Activated CD8-positive, alpha-beta memory T cell treated with anti-CD3 and anti-CD28 coated beads, Interleukin-2, amount 50 U/mL, for 24 hours (primary cell): ENCODE measurements around the gene RUVBL2.
A peak's percentile ranks its signal among the peaks of the same experiment; 100 is the strongest.

Source experiments
- DNase-seq: peaks from one replicate; pipeline ENCODE4 v3.0.0-alpha.2; 2020; ENCODE audit errors: extremely low read depth

Gene RUVBL2

DNA sequence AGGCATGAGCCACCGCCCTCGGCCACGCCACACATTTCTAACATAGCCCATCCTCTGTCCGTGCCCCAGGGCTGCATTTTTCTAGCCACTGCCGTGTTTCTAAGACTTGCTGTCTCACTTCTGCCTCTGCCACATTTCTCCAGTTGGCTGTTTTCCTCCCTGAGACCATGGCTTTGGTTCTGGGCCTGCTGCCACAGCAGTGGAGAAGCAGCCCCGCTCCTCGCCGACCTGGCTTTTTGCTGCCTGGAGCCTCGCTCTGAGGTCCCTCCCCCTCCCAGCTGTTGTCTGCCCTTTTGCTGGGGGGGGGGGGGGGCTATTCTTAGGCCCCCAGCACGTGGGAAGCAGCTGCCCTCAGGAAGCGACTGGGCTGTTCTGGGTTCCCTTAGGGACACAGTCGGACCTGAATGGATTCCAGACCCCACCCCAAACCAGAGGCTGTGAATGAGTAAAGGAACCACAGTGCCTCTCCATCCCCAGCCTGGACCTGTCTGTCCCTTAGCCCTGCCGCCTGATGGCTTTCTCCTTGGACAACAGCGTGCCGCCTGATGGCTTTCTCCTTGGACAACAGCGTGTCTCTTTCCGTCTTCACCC lies 3.9 kb upstream of the RUVBL2 start:
- no peak for DNase-seq

DNA sequence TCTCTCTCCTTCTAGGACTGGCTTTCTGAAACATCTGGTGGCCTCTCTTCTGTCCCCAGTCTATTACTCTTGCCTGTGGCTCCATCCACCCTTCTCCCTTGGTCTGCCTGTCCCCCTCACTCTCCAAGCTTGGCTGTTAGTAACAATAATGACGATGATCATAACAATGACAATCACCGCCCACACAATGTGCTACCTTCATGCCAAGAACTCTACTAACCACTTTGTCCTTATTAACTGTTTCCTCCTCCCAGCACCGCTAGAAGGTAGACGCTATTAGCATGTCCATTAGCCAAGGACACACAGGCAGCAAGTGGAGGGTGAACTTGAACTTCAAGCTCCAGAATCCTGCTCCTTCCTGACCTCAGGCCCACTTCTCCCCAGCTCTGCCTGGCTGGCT lies 3.3 kb upstream of the RUVBL2 start:
- no peak for DNase-seq

DNA sequence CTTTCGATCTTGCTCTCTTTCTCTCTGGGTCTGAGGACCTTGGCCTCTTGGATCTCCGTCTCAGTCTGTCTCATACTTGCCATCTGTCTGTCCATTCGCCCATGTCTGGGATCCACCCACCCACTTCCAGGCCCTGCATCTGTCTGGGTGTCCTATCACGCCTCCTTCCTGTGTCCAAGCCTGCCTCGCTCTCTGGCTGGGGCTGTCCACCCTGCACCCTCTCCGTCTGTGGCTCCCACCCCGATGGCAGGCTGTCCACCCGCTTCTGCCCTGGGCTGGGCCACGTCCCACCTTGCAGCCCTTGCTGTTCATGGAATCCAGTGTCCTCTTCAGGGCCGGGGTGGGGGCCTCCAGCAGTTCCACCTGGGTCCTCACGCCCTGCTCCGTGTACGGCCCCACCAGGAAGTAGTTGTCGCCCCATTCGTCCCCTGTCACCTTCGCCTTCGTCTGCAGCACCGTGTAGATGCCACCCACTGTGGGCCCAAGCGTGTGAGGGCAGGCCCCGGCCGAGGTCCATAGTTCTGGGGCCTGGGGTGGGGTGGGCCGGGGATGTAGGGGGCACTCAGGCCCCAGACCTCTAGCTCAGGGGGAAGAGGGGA lies 2.6 kb upstream of the RUVBL2 start:
- DNase-seq: no peak

DNA sequence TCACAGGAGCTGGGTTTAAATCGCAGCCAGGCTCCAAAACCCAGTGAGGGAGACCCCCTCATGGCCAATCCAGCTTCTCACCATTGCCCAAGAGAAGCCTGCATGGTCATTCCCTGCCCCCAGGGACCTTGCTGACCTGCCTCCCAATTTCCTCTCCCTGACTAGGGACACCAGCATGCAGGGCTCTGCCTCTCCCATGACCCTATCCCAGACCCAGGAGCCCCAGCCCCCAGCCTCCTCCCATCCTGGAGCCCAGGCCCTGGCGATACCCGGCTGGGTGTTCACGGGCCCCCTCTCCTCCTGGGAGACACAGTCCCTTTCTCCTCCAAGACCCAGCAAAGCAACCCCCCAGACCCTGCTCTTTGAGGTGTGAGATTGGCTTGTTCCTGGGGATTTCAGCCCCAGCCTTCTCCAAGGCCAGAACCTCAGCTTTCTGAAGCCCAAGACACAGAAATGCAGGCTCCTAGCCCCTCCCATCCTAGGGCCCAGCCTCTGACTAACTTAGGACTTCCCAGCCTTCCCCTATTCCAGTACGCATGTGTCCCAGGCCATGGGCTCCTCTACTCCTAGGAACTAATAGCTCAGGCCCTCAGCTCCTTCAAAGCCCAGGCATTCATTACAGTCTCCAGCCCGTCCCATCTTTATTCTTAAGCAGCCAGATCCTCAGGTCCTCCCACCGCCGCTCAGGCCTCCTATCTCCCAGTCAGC lies 1.7 kb upstream of the RUVBL2 start:
- no peak for DNase-seq

DNA sequence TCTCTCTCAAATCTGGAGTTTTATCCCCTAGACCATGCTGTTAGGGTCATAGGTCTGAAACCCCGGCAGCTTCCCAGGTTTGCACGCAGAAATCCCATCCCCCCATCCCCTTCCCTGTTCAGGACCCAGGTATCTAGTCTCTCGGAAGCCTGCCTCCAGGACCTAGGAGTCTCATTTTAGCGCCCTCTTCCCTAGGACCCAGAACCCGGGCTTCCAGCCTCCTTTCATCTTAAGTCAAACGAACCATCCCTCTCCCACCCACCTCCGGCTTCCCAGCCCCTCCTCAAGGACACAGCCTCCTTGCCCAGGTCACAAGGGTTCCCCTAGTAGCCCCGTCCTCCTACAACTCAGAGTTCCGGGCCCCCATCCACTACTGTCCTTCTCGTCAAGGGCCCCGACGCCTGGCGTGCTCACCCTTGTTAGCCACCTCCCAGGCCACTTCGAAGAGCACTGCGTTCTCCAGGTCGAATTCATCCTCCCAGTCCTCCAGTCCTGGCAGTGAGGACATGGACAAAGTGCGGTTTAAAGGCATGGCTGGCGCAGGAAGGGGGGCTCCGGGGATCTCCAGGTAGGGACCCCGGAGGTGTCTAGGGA lies 1.0 kb upstream of the RUVBL2 start:
- DNase-seq: no peak

DNA sequence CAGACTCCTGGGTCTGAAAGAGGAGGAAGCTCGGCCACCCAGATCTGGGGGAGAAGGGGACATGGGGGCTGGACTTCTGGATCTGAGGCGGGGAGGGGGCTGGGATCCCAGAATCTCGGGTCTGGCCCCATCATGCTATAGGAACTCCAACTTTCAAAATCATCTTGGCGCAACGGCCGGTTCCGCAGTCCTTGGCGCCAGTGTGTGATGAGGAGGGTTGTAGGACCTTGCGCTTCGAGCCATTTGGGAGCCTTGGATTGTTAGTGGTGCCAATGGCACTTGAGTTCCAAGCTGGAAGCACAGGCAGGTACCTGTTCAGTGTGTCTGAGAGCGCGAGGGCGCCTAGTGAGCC lies 324 bp downstream of the RUVBL2 start:
- no peak for DNase-seq

DNA sequence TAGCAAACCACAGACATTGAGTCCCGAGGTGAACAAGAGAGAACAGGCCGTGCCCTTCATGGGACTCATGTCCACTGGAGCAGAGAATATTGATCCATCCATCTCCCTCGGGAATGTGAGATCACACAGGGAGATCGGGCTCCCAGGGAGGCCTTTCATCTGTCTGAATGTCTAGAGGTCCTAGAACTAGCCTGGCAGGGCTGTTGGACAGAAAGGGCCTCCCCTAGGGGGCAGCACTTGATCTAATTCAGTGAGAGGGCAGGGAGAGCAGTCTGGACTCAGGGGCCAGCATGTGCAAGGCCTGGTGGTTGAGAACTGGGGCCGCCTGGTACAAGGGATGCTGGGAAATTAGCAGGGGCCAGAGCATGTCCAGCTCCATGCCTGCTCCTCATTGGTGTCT lies 4.3 kb downstream of the RUVBL2 start:
- DNase-seq: no peak

DNA sequence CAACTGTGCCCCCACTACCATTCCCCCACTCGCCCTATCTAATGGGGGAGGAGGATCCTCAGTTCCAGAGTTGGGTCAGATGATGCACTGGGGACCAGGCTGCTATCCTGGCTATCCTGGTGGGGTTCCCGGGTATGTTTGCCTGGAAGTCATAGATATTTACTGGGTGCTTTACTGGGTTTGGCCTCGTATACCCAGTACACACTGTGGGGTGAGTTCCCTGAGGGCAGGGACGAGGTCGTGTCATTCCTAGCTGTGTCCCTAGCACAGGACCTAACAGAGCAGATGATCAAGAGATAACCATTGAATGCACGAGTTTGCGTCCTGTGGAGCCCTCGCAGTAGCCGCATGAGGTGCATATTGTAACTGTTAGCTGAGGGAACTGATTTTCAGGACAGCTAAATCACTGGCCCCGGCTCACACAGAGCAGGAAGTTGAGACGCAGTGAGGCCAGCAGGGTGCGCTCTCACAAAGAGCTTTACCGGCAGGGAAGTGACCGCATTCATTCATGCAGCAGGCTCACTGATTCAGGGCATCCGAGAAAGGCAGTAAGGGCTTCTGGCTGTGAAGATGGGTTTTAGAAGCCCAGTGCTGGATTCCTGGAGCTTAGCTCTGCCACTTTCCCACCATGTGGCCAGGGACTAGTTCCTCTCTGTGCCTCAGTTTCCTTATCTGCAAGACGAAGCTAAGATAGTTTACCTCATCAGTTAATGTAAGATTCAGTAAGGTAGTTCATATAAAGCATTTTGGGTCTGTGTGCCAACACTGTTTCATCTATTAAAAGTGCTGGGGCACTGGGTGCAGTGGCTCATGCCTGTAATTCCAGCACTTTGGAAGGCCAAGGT lies 6.0 kb downstream of the RUVBL2 start:
- peak; percentile 45 for DNase-seq

DNA sequence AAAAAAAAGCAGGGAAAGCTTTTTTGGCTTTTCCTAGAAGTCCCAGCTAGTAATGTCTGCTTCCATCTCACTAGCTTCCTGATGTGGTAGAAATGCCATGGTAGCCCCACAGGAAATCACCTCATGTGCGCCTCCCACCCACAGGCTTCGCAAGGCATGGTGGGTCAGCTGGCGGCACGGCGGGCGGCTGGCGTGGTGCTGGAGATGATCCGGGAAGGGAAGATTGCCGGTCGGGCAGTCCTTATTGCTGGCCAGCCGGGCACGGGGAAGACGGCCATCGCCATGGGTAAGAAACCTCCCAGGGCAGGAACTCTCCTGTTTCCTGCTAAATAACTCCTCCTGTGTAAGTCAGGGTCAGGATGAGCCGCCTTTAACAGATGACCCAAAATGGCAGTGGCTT lies 10.4 kb downstream of the RUVBL2 start:
- no peak for DNase-seq

DNA sequence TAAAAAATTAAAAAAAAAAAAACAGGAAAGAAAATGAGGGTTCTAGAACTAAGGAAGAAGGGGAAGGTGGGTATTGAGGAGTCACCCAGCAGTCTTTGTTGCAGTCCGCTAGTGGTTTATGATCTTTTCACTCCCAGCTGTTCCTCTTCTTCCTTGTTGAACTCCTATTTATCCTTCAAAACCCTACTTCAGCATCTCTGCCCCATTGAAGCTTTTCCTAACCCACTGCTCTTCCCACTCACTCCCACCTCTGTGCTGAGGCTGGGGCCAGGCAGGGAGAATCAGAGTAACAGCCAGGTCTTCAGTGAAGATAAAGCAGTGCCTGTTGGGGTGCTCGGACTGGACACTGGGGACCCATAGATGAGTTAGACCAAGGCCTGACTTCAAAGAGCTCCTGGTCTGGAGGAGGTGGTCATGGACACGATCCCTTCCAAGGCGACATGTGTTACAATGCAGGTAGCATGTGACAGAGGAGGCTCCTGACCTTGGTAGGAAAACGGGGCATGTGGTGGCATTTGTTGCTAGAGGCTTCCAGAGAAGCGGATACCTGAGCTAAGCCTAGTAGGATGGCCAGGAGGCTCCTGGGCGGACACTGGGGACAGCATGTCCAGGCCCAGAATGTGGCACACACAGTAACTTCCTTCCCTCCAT lies 11.4 kb downstream of the RUVBL2 start:
- DNase-seq: no peak

DNA sequence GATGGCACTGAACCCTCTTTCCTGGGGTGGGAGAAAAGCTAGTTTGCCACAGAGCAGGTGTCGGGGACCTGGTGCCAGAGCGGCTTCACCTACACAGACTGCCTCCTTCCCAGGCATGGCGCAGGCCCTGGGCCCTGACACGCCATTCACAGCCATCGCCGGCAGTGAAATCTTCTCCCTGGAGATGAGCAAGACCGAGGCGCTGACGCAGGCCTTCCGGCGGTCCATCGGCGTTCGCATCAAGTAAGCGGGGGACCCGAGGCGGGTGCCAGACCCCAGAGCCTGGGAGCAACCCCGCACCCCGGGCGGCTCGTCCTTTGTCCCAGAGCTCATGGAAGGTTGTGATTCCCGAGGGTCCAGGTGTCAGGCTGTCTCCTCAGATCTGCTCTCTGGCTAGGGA lies 13.2 kb downstream of the RUVBL2 start:
- no peak for DNase-seq

DNA sequence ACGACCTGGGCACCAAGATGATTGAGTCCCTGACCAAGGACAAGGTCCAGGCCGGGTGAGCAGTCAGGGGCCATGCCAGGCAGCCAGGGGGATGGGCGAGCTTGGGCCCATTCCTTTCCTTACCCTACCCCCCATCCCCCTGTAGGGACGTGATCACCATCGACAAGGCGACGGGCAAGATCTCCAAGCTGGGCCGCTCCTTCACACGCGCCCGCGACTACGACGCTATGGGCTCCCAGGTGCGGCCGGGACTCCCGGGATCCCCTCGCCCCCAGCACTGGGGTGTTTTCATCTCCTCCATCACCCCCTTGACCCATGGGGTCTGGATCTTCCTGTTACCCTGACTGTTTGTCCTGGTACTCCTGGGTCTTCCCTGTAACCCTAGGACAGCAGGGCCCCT lies 16.1 kb downstream of the RUVBL2 start:
- DNase-seq: no peak

DNA sequence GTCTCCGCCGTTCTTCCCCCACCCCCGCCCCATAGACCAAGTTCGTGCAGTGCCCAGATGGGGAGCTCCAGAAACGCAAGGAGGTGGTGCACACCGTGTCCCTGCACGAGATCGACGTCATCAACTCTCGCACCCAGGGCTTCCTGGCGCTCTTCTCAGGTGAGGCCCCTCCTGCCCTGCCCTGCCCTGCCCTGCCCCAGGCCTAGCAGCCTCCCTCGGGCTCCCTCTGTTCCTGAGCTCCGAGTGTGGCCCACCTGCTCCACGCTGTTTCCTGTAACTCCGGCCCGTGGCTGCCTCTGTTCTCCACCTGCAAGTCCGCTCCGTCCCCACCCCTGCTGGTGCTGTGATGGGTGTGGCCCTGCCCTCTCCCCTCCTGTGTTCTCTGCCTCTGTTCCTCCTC lies 16.8 kb downstream of the RUVBL2 start:
- no peak for DNase-seq

DNA sequence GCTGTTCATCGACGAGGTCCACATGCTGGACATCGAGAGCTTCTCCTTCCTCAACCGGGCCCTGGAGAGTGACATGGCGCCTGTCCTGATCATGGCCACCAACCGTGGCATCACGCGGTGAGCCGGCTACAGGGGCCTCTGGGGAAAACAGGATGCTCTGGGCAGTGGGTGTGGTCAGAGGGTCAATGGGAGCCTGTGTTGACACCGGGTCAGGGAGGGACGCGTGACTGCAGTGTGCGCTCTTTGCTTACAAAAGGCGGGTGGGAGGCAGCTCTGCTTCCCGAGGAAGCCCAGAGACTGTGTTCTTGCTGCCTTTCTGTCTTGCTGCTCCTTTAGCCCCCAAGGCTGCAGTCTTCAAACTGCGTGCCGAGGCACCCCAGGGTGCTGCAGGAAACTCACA lies 17.5 kb downstream of the RUVBL2 start:
- no peak for DNase-seq

DNA sequence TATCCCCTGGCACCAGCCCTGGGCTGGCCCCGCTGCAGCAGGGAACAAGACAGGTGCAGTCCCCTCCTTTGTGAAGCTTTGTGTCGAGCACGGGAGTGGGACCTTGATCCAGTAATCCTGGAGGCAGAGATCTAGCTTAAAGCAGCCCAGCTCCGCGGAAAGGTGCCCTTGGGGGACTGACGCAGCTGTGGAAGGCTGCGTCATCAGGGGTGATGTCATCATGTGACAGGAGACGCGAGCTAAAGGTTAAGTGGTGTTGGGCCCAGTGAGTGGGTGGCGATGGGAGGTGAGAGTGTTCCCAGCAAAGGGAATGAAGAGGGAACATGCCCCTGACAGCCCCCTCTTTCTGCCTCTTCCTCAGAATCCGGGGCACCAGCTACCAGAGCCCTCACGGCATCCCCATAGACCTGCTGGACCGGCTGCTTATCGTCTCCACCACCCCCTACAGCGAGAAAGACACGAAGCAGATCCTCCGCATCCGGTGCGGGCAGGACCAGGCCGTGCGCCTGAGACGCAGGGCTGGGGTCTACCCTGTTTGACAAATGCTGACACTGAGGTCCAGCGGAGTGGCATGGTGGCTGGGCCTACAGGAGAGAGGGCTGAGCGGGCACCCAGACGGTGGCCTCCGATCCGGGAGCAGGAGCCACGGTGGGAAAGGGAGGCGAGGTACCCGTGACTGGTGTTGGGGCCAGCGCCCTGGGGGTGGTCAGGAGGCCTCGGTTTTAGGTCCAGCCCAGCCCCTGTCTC lies 20.6 kb downstream of the RUVBL2 start:
- no peak for DNase-seq

DNA sequence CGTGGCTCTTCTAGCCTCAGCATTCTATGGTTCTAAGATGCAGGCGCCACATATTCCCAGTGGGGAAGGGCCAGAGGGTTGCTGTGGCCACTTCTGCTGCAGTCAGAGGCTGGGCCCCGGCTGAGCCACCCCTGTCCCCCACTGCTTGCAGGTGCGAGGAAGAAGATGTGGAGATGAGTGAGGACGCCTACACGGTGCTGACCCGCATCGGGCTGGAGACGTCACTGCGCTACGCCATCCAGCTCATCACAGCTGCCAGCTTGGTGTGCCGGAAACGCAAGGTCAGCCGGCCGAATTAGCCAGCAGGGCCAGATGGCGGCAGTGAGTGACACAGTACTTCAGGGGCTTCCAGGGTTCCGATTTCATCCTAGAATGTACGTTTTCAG lies 21.2 kb downstream of the RUVBL2 start:
- no peak for DNase-seq

DNA sequence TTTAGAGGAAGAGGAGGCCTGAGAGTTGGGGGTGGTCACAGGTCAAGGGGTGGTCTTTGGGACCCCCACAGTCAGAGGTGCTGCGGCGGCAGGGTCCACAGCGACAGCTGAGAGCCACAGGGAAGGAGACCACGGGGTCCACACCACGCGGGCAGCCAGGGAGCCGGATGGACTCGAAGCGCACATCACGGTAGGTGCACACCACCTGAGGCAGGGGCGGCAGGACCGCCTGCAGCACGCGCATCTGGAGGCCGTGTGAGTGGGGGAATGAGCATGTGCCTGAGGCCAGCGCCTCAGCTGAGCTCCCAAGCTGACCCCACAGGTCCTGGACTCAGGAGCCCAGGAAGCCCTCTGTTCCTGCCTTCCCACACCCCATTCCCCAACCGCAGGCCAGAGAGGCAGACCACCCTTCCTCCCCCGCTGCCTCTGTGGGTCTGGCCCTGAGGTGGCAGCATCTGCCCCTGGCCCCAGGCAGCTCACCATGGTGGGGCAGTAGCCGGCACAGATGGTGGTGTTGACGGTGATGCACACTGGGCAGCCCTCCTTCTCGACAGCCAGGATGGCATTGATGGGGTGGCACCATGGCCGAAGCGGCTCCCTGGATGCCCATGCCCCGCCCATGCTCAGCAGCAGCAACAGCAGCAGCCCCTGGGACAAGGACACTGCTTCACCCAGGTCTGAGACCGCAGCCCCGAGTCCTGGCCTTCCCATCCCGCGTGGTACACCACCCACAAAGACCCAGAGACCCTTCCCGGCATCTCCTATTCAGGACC lies 22.6 kb downstream of the RUVBL2 start:
- no peak for DNase-seq

DNA sequence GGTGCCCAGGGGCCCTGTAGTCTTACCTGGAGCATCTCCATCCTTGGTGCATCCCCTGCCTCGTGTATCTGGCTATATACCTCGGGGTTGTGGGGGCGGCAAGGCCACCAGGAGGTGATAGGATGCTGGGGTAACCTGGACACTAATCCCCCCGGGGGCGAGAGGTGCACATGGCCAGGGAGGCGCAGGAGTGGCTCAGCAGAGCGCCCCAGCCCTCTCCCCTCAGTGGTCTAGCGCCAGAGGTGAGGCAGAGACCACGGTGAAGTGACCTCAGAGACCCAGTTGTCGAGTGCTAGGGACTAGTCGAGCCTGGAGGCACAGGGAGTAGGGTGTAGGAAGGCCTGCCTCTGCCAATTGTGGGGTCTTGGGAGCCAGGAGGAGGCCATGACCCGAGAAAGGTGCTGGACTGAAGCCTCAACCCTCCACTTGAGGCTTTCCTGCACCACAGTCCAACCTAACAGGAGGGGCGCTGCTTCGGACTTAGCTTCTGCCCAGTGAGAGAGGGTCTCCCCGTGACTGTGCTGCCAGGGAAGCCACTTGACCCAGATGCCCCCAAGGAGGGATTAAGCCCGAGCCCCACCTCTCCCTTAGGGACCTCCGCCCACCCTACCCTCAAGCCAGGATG lies 23.5 kb downstream of the RUVBL2 start, which contains the start of gene LHB:
LHB (minus strand) TSS at position 51 of the 625 bp plus-strand sequence; CDS start at position 41, 10 bp downstream.
- DNase-seq: no peak

DNA sequence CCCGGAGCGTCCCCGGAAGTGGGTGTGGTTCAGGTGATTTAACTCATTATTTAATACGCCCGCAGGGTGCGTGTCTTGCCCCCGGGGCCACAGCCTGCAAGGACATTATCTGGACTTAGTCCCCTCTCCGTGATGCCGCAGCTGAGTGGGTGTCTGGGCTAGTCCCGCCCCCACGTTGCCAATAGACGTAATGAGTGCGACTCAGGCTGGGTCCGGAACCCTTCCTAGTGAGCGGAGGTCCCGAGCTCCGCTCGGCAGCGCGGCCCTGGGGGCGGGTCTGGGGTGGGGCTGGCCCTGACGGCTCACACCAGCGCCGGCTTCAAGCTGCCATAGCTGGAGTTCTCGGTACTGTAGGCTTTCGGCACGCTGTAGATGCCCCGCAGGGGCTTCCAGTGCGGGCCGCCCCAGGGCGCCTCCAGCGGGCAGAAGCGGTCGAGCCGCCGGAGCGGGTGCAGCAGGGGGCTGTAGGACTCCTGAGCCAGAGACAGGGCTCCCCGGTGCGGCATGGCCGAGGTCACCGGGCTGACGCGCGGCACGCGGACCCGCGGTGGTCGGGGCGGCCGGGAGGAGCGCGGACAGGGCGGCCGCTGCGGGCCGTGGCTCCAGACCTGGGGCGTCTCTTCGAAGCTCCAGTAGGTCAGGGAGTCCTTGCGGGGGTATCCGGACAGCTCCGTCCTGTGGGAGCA lies 24.1 kb downstream of the RUVBL2 start:
- peak; percentile 20 for DNase-seq
